ENCODE results near the gene SFMBT2.

SFMBT2 gene

DNA sequence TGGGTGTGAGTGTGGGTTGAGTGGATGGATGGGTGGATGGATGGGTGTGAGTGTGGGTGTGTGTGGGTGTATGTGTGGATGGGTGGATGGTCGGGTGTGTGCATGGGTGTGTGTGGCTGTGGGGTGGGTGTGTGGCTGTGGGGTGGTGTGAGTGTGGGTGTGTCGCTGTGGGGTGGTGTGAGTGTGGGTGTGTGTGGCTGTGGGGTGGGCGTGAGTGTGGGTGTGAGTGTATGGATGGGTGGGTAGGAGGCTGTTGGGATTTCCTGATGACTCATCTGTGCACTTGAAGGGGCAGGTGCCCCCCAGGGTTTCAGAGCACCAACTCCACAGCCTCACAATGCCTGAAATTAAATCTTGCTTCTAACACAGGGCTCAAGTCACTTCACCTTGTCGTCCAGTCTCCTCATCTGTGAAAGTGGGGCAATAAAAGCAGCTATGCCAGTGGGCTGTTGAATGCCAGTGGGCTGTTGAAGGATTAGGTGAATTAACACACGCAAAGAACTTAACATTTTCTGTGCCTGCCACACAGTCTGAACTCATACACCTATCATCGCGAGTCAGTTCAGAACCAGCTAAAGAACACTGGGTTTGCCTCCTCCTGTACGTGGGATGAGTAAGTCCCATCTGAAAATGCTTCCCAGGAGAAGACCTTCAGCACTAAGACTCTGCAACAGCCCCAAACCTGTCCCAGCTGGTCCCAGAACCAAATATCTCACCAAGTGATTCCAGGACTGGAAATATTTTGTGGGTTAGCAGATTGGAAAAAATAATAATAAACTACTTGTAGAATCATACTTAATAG lies 32.0 kb downstream of the SFMBT2 start:
- Histone ChIP-seq H3K4me1 (ENCODE audit: control insufficient read depth, insufficient read depth, low read length) (no peaks in the 10 kb centered on the region), H3K9ac (ENCODE audit: low read length) (no peak overlapping the region), H3K4me3 (ENCODE audit: low read length) (no peak overlapping the region), H3K36me3 (ENCODE audit: control insufficient read depth, insufficient read depth, low read length, severe bottlenecking) (no peaks in the 10 kb centered on the region), H3K27me3 (replicated peaks; ENCODE audit: control insufficient read depth, insufficient read depth, low read length) (no peaks in the 10 kb centered on the region), H3K9me3 (ENCODE audit: control insufficient read depth, low read length) (no peaks in the 10 kb centered on the region)
- DNase-seq (ENCODE audit: low read depth), result no peak

DNA sequence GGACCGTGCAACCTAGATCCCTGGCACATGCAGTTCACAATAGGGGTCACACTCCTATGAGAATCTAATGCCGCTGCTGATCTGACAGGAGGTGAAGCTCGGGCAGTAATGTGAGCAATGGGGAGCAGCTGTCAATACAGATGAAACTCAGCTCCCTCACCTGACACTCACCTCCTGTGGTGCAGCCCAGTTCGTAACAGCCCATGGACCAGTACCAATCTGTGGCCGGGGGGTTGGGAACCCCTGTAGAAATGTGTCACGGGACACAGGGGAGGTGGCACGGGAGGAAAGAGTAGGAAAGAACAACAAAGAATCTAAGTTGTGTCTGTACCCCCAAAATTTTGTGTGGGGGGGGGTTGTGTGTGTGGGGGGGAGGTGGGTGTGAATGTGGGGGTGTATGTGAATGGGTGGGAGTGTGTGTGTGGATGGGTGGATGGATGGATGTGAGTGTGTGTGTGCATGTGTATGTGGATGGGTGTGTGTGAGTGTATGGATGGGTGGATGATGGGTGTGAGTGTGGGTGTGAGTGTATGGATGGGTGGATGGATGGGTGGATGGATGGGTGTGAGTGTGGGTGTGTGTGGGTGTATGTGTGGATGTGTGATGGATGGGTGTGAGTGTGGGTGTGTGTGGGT lies 33.1 kb downstream of the SFMBT2 start:
- H3K4me3 ChIP-seq (ENCODE audit: low read length), result no peak overlapping the region
- no peak overlapping the region for H3K9ac ChIP-seq (ENCODE audit: low read length)
- H3K27me3 ChIP-seq (replicated peaks; ENCODE audit: control insufficient read depth, insufficient read depth, low read length), result no peaks in the 10 kb centered on the region
- H3K4me1 ChIP-seq (ENCODE audit: control insufficient read depth, insufficient read depth, low read length), result no peaks in the 10 kb centered on the region
- H3K9me3 ChIP-seq (ENCODE audit: control insufficient read depth, low read length), result no peaks in the 10 kb centered on the region
- no peak for DNase-seq (ENCODE audit: low read depth)
- H3K36me3 ChIP-seq (ENCODE audit: control insufficient read depth, insufficient read depth, low read length, severe bottlenecking), result no peaks in the 10 kb centered on the region

DNA sequence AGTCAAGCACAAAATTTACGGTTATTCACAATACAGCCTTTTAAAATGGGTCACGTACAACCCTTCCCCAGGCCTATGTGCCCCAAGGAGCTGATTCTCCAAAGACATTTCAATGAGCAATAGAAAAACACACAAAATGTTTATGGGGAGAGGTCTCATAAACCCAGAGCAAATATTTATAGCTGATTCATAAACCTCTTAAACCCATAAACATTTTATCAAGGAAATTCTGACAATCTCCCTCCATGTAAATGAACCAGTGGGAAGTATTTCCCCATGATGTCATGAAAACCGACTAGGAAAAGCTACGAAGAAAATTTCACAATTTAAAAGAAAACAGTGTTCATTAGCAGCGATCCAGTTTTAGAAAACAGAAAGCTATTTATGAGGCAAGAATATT lies 36.0 kb downstream of the SFMBT2 start:
- H3K4me3 ChIP-seq (ENCODE audit: low read length), result no peak overlapping the region
- no peaks in the 10 kb centered on the region for H3K4me1 ChIP-seq (ENCODE audit: control insufficient read depth, insufficient read depth, low read length)
- DNase-seq (ENCODE audit: low read depth), result no peak
- H3K9ac ChIP-seq (ENCODE audit: low read length), result no peak overlapping the region
- H3K9me3 ChIP-seq (ENCODE audit: control insufficient read depth, low read length), result no peaks in the 10 kb centered on the region
- H3K27me3 ChIP-seq (replicated peaks; ENCODE audit: control insufficient read depth, insufficient read depth, low read length), result no peaks in the 10 kb centered on the region
- no peaks in the 10 kb centered on the region for H3K36me3 ChIP-seq (ENCODE audit: control insufficient read depth, insufficient read depth, low read length, severe bottlenecking)

DNA sequence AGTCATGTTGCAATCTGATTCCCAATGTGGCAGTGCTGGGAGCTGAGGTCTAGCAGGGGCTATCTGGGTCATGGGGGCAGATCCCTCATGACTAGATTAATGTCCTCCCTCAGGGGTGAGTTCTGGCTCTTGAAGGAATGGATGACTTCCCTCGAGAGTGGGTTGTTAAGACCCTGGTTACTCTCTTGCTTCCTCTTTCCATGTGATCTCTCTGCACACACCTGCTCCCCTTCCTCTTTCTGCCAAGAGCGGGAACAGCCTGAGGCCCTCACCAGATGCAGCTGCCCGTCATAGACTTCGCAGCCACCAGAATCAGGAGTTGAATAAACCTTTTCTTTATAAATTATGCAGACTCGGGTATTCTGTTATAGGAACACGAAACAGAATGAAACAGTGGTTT lies 37.8 kb downstream of the SFMBT2 start:
- Histone ChIP-seq H3K4me3 (ENCODE audit: low read length) (no peak overlapping the region), H3K9me3 (ENCODE audit: control insufficient read depth, low read length) (no peaks in the 10 kb centered on the region), H3K4me1 (ENCODE audit: control insufficient read depth, insufficient read depth, low read length) (no peaks in the 10 kb centered on the region), H3K27me3 (replicated peaks; ENCODE audit: control insufficient read depth, insufficient read depth, low read length) (no peaks in the 10 kb centered on the region), H3K36me3 (ENCODE audit: control insufficient read depth, insufficient read depth, low read length, severe bottlenecking) (no peaks in the 10 kb centered on the region), H3K9ac (ENCODE audit: low read length) (no peak overlapping the region)
- DNase-seq (ENCODE audit: low read depth), result no peak

DNA sequence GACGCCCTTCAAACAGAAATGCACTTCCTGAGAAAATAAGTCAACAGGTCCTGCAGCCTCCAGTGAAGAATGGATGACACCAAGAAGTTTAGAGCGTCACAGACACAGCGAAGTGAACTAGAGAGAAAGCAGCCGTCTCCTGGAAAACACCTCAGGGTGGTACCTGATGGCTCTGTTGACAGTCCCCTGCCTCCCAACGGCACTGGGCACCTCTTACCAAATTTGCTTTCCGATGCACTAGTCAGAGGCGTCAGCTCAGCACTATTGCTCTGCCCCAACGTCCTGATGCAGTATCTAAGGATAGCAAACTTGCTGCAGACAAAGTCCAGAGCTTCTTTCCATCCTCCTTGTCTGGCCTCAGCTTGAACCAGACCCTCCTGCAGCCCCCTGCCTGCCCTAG lies 38.3 kb downstream of the SFMBT2 start:
- no peak for DNase-seq (ENCODE audit: low read depth)
- Histone ChIP-seq H3K4me3 (ENCODE audit: low read length) (no peak overlapping the region), H3K9ac (ENCODE audit: low read length) (no peak overlapping the region), H3K9me3 (ENCODE audit: control insufficient read depth, low read length) (no peaks in the 10 kb centered on the region), H3K4me1 (ENCODE audit: control insufficient read depth, insufficient read depth, low read length) (no peaks in the 10 kb centered on the region), H3K27me3 (replicated peaks; ENCODE audit: control insufficient read depth, insufficient read depth, low read length) (no peaks in the 10 kb centered on the region), H3K36me3 (ENCODE audit: control insufficient read depth, insufficient read depth, low read length, severe bottlenecking) (peaks cover 1% of the 10 kb centered on the region)

DNA sequence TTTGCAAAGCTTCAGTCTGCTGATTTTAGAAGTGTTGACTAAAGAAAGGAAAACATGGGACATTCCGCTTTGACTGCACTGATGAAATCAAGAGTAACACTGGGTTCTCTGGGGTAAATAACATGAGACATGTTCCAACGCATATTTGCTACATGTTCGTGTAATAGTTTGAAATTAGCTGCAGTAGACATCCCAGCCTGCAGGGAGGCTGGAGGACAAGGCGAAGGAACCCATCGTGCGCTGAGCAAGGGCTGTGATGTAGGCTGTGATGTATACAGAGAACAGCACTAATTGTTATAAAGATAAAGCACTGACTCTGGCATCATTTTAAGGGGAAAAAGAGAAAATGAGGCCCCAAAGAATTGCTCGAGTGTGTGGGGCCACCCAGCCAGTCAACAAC lies 40.3 kb downstream of the SFMBT2 start:
- no peak for DNase-seq (ENCODE audit: low read depth)
- no peaks in the 10 kb centered on the region for H3K27me3 ChIP-seq (replicated peaks; ENCODE audit: control insufficient read depth, insufficient read depth, low read length)
- H3K4me3 ChIP-seq (ENCODE audit: low read length), result no peak overlapping the region
- peaks cover 5% of the 10 kb centered on the region for H3K4me1 ChIP-seq (ENCODE audit: control insufficient read depth, insufficient read depth, low read length)
- H3K36me3 ChIP-seq (ENCODE audit: control insufficient read depth, insufficient read depth, low read length, severe bottlenecking), result peaks cover 4% of the 10 kb centered on the region
- H3K9me3 ChIP-seq (ENCODE audit: control insufficient read depth, low read length), result no peaks in the 10 kb centered on the region
- no peak overlapping the region for H3K9ac ChIP-seq (ENCODE audit: low read length)

DNA sequence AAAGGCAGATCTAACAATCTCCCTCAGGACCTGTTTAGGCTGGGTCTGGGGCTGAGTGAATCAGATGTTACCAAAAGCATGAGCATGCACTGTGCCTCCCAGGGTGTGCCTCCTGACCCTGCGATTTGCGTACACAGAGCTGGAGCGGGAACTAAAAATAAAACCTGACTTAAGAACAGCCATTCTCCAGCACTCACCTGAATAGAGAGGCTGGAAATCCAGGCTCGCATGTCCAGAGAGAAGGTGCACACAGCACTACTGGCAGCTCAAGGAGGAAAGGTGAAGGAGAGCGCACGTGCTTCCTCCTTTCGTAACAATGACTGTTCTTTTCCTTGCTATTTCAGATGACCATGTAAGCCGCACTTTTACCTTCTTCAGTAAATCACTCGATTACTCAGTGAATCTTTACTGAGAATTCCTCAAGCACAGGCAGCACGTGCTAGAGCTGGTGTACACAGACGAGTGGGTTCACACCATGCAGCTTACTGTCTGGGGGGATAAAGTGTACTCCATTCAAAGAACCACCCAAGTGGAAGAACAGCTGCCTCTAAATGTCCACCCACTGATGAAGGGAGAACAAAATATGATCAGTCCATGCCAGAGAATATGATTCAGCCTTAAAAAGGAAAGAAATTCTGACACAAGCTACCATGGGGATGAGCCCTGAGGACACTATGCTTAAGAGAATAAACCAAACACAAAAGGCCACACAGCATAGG lies 45.6 kb downstream of the SFMBT2 start:
- H3K4me1 ChIP-seq (ENCODE audit: control insufficient read depth, insufficient read depth, low read length), result peaks cover 10% of the 10 kb centered on the region
- no peak overlapping the region for H3K9ac ChIP-seq (ENCODE audit: low read length)
- no peaks in the 10 kb centered on the region for H3K27me3 ChIP-seq (replicated peaks; ENCODE audit: control insufficient read depth, insufficient read depth, low read length)
- DNase-seq (ENCODE audit: low read depth), result no peak
- no peaks in the 10 kb centered on the region for H3K9me3 ChIP-seq (ENCODE audit: control insufficient read depth, low read length)
- H3K4me3 ChIP-seq (ENCODE audit: low read length), result no peak overlapping the region
- peaks cover 4% of the 10 kb centered on the region for H3K36me3 ChIP-seq (ENCODE audit: control insufficient read depth, insufficient read depth, low read length, severe bottlenecking)

DNA sequence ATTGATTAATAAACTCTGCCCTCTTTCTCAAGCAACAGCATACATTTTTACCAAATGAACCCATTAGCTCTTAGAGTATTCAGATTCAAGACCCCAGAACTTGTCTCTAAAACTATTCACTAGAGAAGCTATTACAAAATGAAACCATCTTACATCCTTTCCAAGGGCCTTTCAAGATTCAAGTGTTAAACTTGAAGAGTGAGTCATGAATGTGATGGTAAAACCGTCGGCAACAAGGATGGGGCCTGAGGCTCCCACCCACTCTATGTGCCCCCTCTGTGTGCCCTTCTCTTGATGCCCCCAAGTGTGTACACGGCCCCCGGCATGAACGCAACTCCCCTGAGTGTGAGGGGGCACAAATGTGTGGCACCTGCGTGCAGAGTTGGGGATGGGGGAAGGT lies 46.4 kb downstream of the SFMBT2 start:
- Histone ChIP-seq H3K9ac (ENCODE audit: low read length) (no peak overlapping the region), H3K4me1 (ENCODE audit: control insufficient read depth, insufficient read depth, low read length) (peaks cover 10% of the 10 kb centered on the region), H3K9me3 (ENCODE audit: control insufficient read depth, low read length) (no peaks in the 10 kb centered on the region), H3K27me3 (replicated peaks; ENCODE audit: control insufficient read depth, insufficient read depth, low read length) (no peaks in the 10 kb centered on the region), H3K4me3 (ENCODE audit: low read length) (no peak overlapping the region), H3K36me3 (ENCODE audit: control insufficient read depth, insufficient read depth, low read length, severe bottlenecking) (peaks cover 4% of the 10 kb centered on the region)
- no peak for DNase-seq (ENCODE audit: low read depth)

DNA sequence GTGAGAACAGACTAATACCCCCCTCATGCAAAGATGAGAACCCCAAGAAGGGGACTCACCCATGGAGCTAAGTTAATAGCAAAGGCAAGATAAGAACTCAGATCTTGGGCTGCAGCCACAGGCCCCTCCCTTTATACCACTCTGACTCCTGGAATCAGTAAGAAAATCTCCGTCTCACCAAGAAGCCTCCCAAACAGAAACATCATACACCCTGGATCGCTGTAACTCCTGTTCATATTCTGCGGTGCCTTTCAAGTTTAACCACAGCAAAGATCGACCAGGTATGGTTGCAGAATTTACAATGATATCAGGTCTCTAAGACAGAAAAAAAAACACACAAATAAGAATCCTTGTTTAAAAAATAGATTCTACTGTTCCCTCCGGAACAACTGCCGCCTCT lies 47.1 kb downstream of the SFMBT2 start:
- H3K27me3 ChIP-seq (replicated peaks; ENCODE audit: control insufficient read depth, insufficient read depth, low read length), result no peaks in the 10 kb centered on the region
- no peak overlapping the region for H3K4me3 ChIP-seq (ENCODE audit: low read length)
- peaks cover 4% of the 10 kb centered on the region for H3K36me3 ChIP-seq (ENCODE audit: control insufficient read depth, insufficient read depth, low read length, severe bottlenecking)
- H3K9me3 ChIP-seq (ENCODE audit: control insufficient read depth, low read length), result no peaks in the 10 kb centered on the region
- H3K9ac ChIP-seq (ENCODE audit: low read length), result no peak overlapping the region
- no peak for DNase-seq (ENCODE audit: low read depth)
- H3K4me1 ChIP-seq (ENCODE audit: control insufficient read depth, insufficient read depth, low read length), result peaks cover 10% of the 10 kb centered on the region

DNA sequence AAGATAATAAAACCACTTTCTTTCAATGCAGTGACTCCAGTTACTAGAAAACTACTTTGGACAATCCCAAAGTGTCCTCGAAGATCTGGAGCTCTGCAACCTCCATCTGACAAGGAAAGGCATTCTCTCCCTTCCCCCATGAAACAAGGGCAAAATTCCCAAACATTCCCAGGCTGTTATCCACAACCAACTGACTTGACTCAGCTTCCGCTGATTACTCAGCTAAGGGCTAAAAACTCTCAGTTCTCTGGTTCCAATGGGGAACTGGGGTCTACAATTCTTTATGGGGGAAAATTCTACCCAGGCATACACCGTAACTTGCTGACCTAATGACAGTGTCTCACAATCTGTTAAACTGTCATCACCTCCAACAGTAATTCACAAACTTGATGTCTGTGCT lies 48.4 kb downstream of the SFMBT2 start:
- no peak overlapping the region for H3K9ac ChIP-seq (ENCODE audit: low read length)
- peaks cover 10% of the 10 kb centered on the region for H3K4me1 ChIP-seq (ENCODE audit: control insufficient read depth, insufficient read depth, low read length)
- H3K36me3 ChIP-seq (ENCODE audit: control insufficient read depth, insufficient read depth, low read length, severe bottlenecking), result peaks cover 2% of the 10 kb centered on the region
- H3K27me3 ChIP-seq (replicated peaks; ENCODE audit: control insufficient read depth, insufficient read depth, low read length), result no peaks in the 10 kb centered on the region
- H3K4me3 ChIP-seq (ENCODE audit: low read length), result no peak overlapping the region
- H3K9me3 ChIP-seq (ENCODE audit: control insufficient read depth, low read length), result no peaks in the 10 kb centered on the region
- DNase-seq (ENCODE audit: low read depth), result no peak

DNA sequence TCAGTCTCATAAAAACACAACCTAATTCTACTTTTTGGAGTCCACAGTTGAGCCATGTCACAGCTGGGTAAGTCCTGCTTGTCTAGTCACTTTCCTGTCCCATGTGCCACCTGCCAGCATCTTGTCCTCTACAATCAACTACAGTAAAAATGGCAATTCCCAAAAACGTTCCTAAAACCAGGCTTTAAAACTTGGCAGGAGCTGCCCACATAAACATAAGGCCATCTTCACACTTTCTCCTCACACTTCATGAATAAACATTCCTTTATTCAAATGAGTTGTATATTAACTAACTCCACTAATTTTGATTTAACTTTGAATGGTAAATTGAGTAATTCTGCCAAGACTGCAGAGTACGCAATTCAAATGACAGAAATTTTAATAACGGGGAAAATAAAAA lies 49.5 kb downstream of the SFMBT2 start:
- no peak overlapping the region for H3K9ac ChIP-seq (ENCODE audit: low read length)
- no peak for DNase-seq (ENCODE audit: low read depth)
- no peak overlapping the region for H3K4me3 ChIP-seq (ENCODE audit: low read length)
- H3K27me3 ChIP-seq (replicated peaks; ENCODE audit: control insufficient read depth, insufficient read depth, low read length), result no peaks in the 10 kb centered on the region
- peaks cover 10% of the 10 kb centered on the region for H3K4me1 ChIP-seq (ENCODE audit: control insufficient read depth, insufficient read depth, low read length)
- H3K36me3 ChIP-seq (ENCODE audit: control insufficient read depth, insufficient read depth, low read length, severe bottlenecking), result no peaks in the 10 kb centered on the region
- H3K9me3 ChIP-seq (ENCODE audit: control insufficient read depth, low read length), result no peaks in the 10 kb centered on the region

All from adipocyte (in vitro differentiated cells).